Skeletal muscle cell (primary cell): ENCODE measurements around the gene NAE1.

ENCODE experiments used
- DNase-seq: peaks from one replicate; pipeline ENCODE4 v3.0.0-alpha.2; 2010; ENCODE audit warnings: low read depth
- H3K4me3 ChIP-seq: 2 replicates; pipeline ENCODE4 v1.5.1; 2011; ENCODE audit warnings: low read depth, mild to moderate bottlenecking, control low read depth, low read length, moderate library complexity

The NAE1 gene

GRCh38 chr16:66851166-66851964 is 20.6 kb upstream of the NAE1 start:
- H3K4me3 ChIP-seq = no peak overlapping the region
- DNase-seq = no peak

- no peak for DNase-seq
Measured at GRCh38 chr16:66850115-66850815, 19.5 kb upstream of the NAE1 start.

GRCh38 chr16:66849549-66849948 is 18.8 kb upstream of the NAE1 start:
- no peak for DNase-seq
- no peak overlapping the region for H3K4me3 ChIP-seq

More at GRCh38 chr16:66850115-66850815, 19.5 kb upstream of the NAE1 start:
- no peak overlapping the region for H3K4me3 ChIP-seq

- no peak for DNase-seq
- no peak overlapping the region for H3K4me3 ChIP-seq
Measured at GRCh38 chr16:66849021-66849420, 18.2 kb upstream of the NAE1 start.

GRCh38 chr16:66848172-66848571 is 17.4 kb upstream of the NAE1 start:
- no peak for DNase-seq
- H3K4me3 ChIP-seq = no peak overlapping the region

GRCh38 chr16:66847533-66848067 is 16.8 kb upstream of the NAE1 start:
- DNase-seq = no peak
- H3K4me3 ChIP-seq = no peak overlapping the region

GRCh38 chr16:66846831-66847230 is 16.1 kb upstream of the NAE1 start:
- H3K4me3 ChIP-seq = no peak overlapping the region
- no peak for DNase-seq

GRCh38 chr16:66846266-66846665 is 15.5 kb upstream of the NAE1 start:
- DNase-seq = no peak
- H3K4me3 ChIP-seq = no peak overlapping the region

- no peak for DNase-seq
- H3K4me3 ChIP-seq = no peak overlapping the region
Measured at GRCh38 chr16:66845791-66846221, 15.0 kb upstream of the NAE1 start.

GRCh38 chr16:66845080-66845410 is 14.3 kb upstream of the NAE1 start:
- DNase-seq = no peak
- peak overlapping the region; percentile 37 for H3K4me3 ChIP-seq

GRCh38 chr16:66844342-66845079 is 13.7 kb upstream of the NAE1 start, which contains the start of gene CA7:
TSS of gene CA7 (plus strand) at chr16:66844414. CDS start at chr16:66844488, 74 bp downstream.
- peak within 1 kb of the TSS; percentile 37 for H3K4me3 ChIP-seq
- DNase-seq = no peak

- DNase-seq = no peak
- H3K4me3 ChIP-seq = peak overlapping the region; percentile 37
Measured at GRCh38 chr16:66844009-66844341, 13.2 kb upstream of the NAE1 start.

- no peak overlapping the region for H3K4me3 ChIP-seq
- no peak for DNase-seq
Measured at GRCh38 chr16:66843191-66843590, 12.4 kb upstream of the NAE1 start.

- no peak for DNase-seq
- H3K4me3 ChIP-seq = no peak overlapping the region
Measured at GRCh38 chr16:66842765-66843164, 12.0 kb upstream of the NAE1 start.

- no peak for DNase-seq
- H3K4me3 ChIP-seq = no peak overlapping the region
Measured at GRCh38 chr16:66841366-66841765, 10.6 kb upstream of the NAE1 start.

GRCh38 chr16:66840883-66841282 is 10.1 kb upstream of the NAE1 start:
- DNase-seq = no peak
- H3K4me3 ChIP-seq = no peak overlapping the region

GRCh38 chr16:66834746-66835145 is 4.0 kb upstream of the NAE1 start:
- no peak overlapping the region for H3K4me3 ChIP-seq

GRCh38 chr16:66832661-66833305 is 2.0 kb upstream of the NAE1 start:
- no peak for DNase-seq
- H3K4me3 ChIP-seq = no peak overlapping the region

More at GRCh38 chr16:66834746-66835145, 4.0 kb upstream of the NAE1 start:
- no peak for DNase-seq

GRCh38 chr16:66832190-66832589 is 1.4 kb upstream of the NAE1 start:
- no peak overlapping the region for H3K4me3 ChIP-seq

GRCh38 chr16:66824006-66824405 is 6.8 kb downstream of the NAE1 start:
- no peak overlapping the region for H3K4me3 ChIP-seq
- DNase-seq = no peak

More at GRCh38 chr16:66832190-66832589, 1.4 kb upstream of the NAE1 start:
- no peak for DNase-seq
